Right lobe of liver (tissue), 4 donors: Measurements from ENCODE around the gene ZXDC.

ENCODE experiments used
- POLR2A ChIP-seq: fragments of 450-650 bp; IDR thresholded peaks from one replicate; pipeline ENCODE4 v1.6.1; 2017; ENCODE audit warnings: antibody characterized with exemption, mild to moderate bottlenecking
- TF ChIP-seq, protein P1 (sequence below), 4 donors: fragments of 200-600 bp in 3 of 4; fragments of 450-650 bp in 1 of 4; IDR thresholded peaks; one replicate each; pipeline versions ENCODE4 v1.5.1 to v1.8.0; 2016 to 2022; ENCODE audit warnings: antibody characterized with exemption in 4 of 4, mild to moderate bottlenecking in 2 of 4
- donor health status: DM: no; HTN: no; CAD: no.
- donor health status: DM: no; HTN: no; CAD: no.
- donor health status: DM: no; HTN: yes; CAD: no.

DNA sequence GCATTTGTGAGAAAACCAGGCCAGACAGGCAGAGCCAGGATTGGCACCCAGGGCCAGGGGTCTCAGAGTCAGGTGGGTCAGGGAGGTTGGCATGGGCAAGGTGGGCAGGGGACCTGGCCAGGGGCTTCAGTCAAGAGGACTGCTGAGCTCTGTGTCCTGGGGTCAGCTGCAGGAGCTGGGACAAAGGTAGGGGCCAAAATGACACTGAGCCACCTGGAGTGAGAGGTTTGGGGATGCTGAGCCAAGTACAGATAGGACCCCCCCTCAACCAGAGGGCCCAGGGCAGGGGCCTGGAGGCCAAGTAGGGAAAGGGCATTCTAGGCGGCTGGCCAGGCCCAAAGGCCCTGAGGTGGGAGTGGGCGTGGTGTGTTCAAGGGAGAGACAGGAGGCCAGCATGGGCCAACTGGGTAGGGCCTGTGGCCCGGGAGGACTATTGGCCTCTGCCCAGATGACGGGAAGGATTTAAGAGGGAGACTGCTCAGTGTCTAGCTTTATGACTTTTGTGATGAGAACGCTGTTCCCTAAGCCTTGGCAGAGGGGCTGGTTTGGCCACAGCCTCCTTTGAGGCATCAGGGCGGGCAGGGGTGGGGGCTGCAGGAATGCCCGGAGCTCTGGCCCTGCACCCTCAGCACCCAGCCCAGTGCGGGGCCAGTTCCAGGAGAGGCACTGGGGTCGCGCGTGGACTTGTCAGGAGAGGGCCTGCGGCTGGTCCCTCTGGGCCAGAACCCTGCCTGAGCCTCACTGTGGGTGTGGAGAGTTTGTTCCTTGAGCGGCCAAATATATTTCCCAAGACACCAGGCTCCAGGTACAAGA, 77.9 kb downstream of the ZXDC start:
- no peak for TF ChIP-seq POLR2A
- TF ChIP-seq, protein P1, sequence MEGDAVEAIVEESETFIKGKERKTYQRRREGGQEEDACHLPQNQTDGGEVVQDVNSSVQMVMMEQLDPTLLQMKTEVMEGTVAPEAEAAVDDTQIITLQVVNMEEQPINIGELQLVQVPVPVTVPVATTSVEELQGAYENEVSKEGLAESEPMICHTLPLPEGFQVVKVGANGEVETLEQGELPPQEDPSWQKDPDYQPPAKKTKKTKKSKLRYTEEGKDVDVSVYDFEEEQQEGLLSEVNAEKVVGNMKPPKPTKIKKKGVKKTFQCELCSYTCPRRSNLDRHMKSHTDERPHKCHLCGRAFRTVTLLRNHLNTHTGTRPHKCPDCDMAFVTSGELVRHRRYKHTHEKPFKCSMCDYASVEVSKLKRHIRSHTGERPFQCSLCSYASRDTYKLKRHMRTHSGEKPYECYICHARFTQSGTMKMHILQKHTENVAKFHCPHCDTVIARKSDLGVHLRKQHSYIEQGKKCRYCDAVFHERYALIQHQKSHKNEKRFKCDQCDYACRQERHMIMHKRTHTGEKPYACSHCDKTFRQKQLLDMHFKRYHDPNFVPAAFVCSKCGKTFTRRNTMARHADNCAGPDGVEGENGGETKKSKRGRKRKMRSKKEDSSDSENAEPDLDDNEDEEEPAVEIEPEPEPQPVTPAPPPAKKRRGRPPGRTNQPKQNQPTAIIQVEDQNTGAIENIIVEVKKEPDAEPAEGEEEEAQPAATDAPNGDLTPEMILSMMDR (IDR thresholded peaks at IDR 0.05), result no peak
